Pancreas (tissue), 10 donors: ENCODE data around the gene STON1. TPM values are rescaled to one million over a fixed set of nuclear protein-coding genes. Genes with fewer than 3 reads are reported as not detected.

Experiments
- ATAC-seq, 4 donors: fragments of 200-7000 bp; cut with Tn5 transposase; one replicate each; pipeline versions ENCODE4 v1.8.0 to v1.9.1; 2020; ENCODE audit warnings: mild to moderate bottlenecking in 4 of 4, moderate library complexity in 4 of 4
- DNase-seq, 6 donors: peaks; one replicate each; pipeline ENCODE4 v3.0.0-alpha.2; 2020
- FAIRE-seq: peaks from 2 replicates; lab custom pipeline; 2012; peaks lifted over from hg19 to GRCh38; lab: Jason Lieb, UNC
- H3K27ac ChIP-seq, 4 donors: fragments of 200-600 bp; sonication (generic); 1 replicate in 3 of 4; 2 replicates in 1 of 4; pipeline versions ENCODE4 v1.5.0 to v1.8.0; 2020
- H3K27me3 ChIP-seq, 4 donors: fragments of 200-600 bp; one replicate each; pipeline ENCODE4 v1.8.0; 2021
- H3K36me3 ChIP-seq, 3 donors: fragments of 200-600 bp; sonication (generic) in 1 of 3; one replicate each; pipeline versions ENCODE4 v1.5.0 to v1.8.0; 2020 to 2021
- H3K4me1 ChIP-seq, 3 donors: fragments of 200-600 bp; one replicate each; pipeline ENCODE4 v1.8.0; 2021
- H3K4me3 ChIP-seq, 4 donors: fragments of 200-600 bp; sonication (generic) in 2 of 4; one replicate each; pipeline versions ENCODE4 v1.5.0 to v1.8.0; 2020 to 2021
- H3K9me3 ChIP-seq, 4 donors: fragments of 200-600 bp; one replicate each; pipeline ENCODE4 v1.8.0; 2021
- WGBS, 2 donors: extraction: QIAGEN DNeasy Blood & Tissue Kit; methylation state at CpG; one replicate each; pipeline ENCODE4 v1.1.7; 2013; 5-methylcytosine and 5-hydroxymethylcytosine counted together
- intact Hi-C, 3 donors: fragments of 100-400 bp; cut with DNase I; formaldehyde crosslinking; loops; one replicate each; pipeline versions ENCODE4 v1.11.1 to v1.14.2; 2022
- polyA plus RNA-seq, 2 donors: library from polyadenylated mRNA; stranded (reverse); fragments of 200-250 nt; gene quantifications; one replicate each; pipeline ENCODE4 v1.2.3, GENCODE V29; 2013
- total RNA-seq, 6 donors: library from RNA; stranded (reverse); fragmentation: NEBNext Ultra II Directional in 4 of 6; extraction: Animal tissue kit (Norgen Biotek cat#: 25700) in 4 of 6; gene quantifications; one replicate each; pipeline versions ENCODE4 v1.2.1 to v1.2.4, GENCODE V29; 2021 to 2023
- TF ChIP-seq, protein P1 (sequence below), 4 donors: fragments of 200-600 bp; sonication (generic) in 3 of 4; IDR thresholded peaks; one replicate each; pipeline versions ENCODE4 v1.5.0 to v1.8.0; 2021; ENCODE audit warnings: antibody characterized with exemption in 4 of 4
- donor health status: healthy with polysubstance abuse.
- donor health status: DM: no; HTN: no; CAD: no; lungs with moderate emphysema.
- donor health status: DM: no; HTN: no; CAD: no.
- donor health status: control.
- donor health status: control.
- donor health status: Bipolar disorder and iron deficiency.
- donor health status: DM: yes; HTN: yes; CAD: no.
- donor health status: DM: no; HTN: no; CAD: no.
- donor health status: DM: no; HTN: no; CAD: no.
- donor health status: DM: yes; HTN: yes; CAD: no.

Gene STON1
- total and polyA plus RNA-seq, 8 donors, result 1.2 to 4.9 (median 2.1) TPM

DNA sequence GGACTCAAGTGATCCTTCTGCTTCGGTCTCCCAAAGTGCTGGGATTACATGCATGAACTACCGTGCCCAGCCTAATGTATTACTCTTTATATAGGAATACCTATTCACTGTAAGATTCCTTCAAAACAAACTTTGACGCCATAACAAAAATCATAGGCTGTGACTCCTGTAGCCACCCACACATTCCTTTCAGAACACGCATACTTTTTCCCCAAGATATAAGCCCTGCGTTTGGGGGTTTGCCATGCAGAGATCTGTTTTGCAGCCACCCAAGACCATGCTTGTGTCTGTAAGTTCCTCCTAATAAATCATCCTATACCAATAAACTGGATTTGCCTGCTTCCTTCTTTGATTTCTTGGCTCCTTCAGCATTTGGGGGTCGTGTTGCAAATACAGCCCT lies 46.0 kb upstream of the STON1 start:
- TF ChIP-seq, protein P1, sequence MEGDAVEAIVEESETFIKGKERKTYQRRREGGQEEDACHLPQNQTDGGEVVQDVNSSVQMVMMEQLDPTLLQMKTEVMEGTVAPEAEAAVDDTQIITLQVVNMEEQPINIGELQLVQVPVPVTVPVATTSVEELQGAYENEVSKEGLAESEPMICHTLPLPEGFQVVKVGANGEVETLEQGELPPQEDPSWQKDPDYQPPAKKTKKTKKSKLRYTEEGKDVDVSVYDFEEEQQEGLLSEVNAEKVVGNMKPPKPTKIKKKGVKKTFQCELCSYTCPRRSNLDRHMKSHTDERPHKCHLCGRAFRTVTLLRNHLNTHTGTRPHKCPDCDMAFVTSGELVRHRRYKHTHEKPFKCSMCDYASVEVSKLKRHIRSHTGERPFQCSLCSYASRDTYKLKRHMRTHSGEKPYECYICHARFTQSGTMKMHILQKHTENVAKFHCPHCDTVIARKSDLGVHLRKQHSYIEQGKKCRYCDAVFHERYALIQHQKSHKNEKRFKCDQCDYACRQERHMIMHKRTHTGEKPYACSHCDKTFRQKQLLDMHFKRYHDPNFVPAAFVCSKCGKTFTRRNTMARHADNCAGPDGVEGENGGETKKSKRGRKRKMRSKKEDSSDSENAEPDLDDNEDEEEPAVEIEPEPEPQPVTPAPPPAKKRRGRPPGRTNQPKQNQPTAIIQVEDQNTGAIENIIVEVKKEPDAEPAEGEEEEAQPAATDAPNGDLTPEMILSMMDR (IDR thresholded peaks at IDR 0.05), result no peak
- WGBS, 2 donors, result 82 to 86% methylated on average over 6 of the region's 6 CpGs
- intact Hi-C loops, result no loop called here
- Histone ChIP-seq H3K36me3 (peaks cover 0 to 4% (median 0%) of the 10 kb centered on the region in 3 donors), H3K4me3 (no peak overlapping the region), H3K27me3 (no peaks in the 10 kb centered on the region), H3K4me1 (peaks cover 19 to 23% (median 20%) of the 10 kb centered on the region in 3 donors), H3K9me3 (no peaks in the 10 kb centered on the region), H3K27ac (no peak overlapping the region)
- DNase-seq (no peak), ATAC-seq (no peak), FAIRE-seq (no peak)

DNA sequence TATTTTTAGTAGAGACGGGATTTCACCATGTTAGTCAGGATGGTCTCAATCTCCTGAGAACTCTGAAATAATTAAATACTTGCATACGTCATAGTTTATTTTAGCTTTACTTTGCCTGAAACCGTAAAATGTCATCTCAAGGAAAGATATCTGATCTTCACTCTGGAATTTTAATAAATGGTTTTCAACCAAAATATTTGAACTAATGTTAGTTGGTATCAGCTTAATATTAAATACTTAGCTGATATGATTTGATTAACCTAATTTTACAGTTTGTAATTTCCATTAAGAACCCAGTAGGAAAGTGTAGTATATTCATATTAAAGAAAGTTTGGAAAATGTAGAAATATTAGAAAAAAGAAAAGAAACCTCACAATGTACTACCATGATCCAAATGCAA lies 41.4 kb upstream of the STON1 start:
- intact Hi-C loops, result no loop called here
- Histone ChIP-seq H3K9me3 (no peaks in the 10 kb centered on the region), H3K27me3 (no peaks in the 10 kb centered on the region), H3K4me1 (no peaks in the 10 kb centered on the region), H3K27ac (no peak overlapping the region), H3K36me3 (peaks cover 0 to 4% (median 0%) of the 10 kb centered on the region in 3 donors), H3K4me3 (no peak overlapping the region)
- FAIRE-seq (no peak), ATAC-seq (no peak), DNase-seq (no peak)
- 94 to 95% methylated on average over 3 of the region's 3 CpGs for WGBS, 2 donors
- TF ChIP-seq, protein P1 (IDR thresholded peaks at IDR 0.05), result no peak

DNA sequence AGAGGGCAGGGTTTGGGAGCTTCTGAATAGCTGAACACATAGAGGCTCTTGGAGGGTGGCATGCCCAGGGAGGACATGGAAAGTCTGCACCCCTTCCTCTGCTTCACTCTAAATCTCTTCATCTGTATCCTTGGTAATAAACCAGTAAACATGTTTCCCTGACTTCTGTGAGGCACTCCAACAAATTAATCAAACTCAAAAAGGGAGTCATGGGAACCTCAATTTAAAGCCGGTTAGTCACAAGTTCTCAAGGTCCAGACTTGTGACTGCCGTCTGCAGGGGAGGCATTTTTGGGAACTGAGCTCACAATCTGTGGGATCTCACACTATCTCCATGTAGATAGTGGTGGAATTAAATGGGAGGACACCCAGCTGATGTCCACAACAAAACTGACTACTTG lies 33.1 kb upstream of the STON1 start:
- Histone ChIP-seq H3K9me3 (no peaks in the 10 kb centered on the region), H3K4me3 (no peak overlapping the region), H3K27me3 (no peaks in the 10 kb centered on the region), H3K27ac (peak overlapping the region in 1 of 4 donors; percentile 20), H3K4me1 (no peaks in the 10 kb centered on the region), H3K36me3 (peaks cover 0 to 26% (median 0%) of the 10 kb centered on the region in 3 donors)
- DNase-seq, result no peak
- intact Hi-C loops, result no loop called here
- TF ChIP-seq, protein P1 (IDR thresholded peaks at IDR 0.05), result no peak
- no peak for FAIRE-seq
- peak in 2 of 4 donors; percentile 51 to 57 for ATAC-seq
- 68 to 74% methylated on average over 2 of the region's 2 CpGs for WGBS, 2 donors

DNA sequence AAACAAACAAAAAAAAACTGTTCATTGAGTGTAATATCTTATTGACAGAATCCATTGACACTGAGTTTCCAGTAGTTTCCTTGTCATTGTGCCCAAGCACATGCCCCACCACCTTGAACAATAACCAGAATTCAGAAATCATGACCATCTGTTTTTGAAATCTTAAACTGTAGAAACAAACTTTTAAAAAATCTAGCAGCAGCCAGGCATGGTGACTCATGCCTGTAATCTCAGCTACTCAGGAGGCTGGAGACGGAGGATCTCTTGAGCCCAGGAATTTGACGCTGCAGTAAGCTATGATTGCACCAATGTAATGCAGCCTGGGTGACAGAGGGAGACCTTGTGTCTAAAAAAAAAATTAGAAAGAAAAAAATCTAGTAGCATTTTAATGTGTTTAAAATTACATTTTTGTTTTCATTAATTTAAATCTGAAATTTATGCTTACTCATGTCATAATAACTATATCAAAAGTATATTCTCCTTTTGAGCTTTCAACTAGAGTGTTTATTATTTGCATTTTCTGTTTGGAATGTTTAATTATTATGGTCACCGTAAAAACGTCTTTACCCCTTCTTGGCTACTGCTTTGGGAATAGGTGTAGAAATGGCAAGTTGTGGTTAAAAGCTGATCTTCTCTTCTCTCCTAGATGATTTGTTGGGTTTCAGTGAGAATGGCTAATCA lies 25.2 kb upstream of the STON1 start:
- intact Hi-C loops, result no loop called here
- H3K4me3 ChIP-seq, result no peak overlapping the region
- no peak for DNase-seq
- FAIRE-seq, result no peak
- 86 to 93% methylated on average over 4 of the region's 4 CpGs for WGBS, 2 donors
- H3K4me1 ChIP-seq, result peaks cover 0 to 13% (median 12%) of the 10 kb centered on the region in 3 donors
- H3K27me3 ChIP-seq, result no peaks in the 10 kb centered on the region
- H3K9me3 ChIP-seq, result no peaks in the 10 kb centered on the region
- peaks cover 0 to 10% (median 0%) of the 10 kb centered on the region in 3 donors for H3K36me3 ChIP-seq
- no peak for ATAC-seq
- TF ChIP-seq, protein P1 (IDR thresholded peaks at IDR 0.05), result no peak
- H3K27ac ChIP-seq, result no peak overlapping the region

DNA sequence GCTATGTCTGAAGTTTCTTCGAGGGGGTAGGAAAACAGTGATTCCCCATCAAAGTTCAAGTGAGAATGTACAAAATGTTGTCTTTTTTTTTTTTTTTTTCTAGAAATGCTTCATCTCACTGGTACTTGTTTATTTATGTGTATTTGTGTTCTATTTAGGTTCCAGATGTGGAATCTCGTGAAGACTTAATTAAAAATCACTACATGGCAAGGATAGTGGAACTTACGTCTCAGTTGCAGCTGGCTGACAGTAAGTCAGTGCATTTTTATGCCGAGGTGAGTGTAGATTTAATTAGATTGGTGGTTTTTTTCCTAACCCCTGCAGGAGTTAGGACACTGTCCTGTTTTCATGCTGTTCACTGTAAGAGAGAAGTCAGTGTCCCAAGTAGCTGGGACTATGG lies 22.8 kb upstream of the STON1 start:
- intact Hi-C loops, result no loop called here
- FAIRE-seq, result no peak
- DNase-seq, result no peak
- WGBS, 2 donors, result 91 to 95% methylated on average over 4 of the region's 4 CpGs
- H3K36me3 ChIP-seq, result peaks cover 0 to 5% (median 0%) of the 10 kb centered on the region in 3 donors
- no peak overlapping the region for H3K27ac ChIP-seq
- ATAC-seq, result no peak
- H3K4me3 ChIP-seq, result no peak overlapping the region
- H3K27me3 ChIP-seq, result no peaks in the 10 kb centered on the region
- H3K4me1 ChIP-seq, result peaks cover 0 to 13% (median 12%) of the 10 kb centered on the region in 3 donors
- no peaks in the 10 kb centered on the region for H3K9me3 ChIP-seq
- TF ChIP-seq, protein P1 (IDR thresholded peaks at IDR 0.05), result no peak
